ENCODE data around the gene COL5A3.

GRCh38 chr19:9941231-9941630, 69.1 kb downstream of the COL5A3 start:
- TF ChIP-seq GATA2 (IDR thresholded peaks at IDR 0.05; ENCODE audit: low read depth, low read length): no peak
- TF ChIP-seq GATA3 (IDR thresholded peaks at IDR 0.05; ENCODE audit: low read depth, low read length): no peak
